ENCODE data around the gene TWSG1. TPM values are rescaled to one million over a fixed set of nuclear protein-coding genes. Genes with fewer than 3 reads are reported as not detected.

TWSG1 gene
- total and polyA plus RNA-seq, 7 donors = 3.6 to 8.5 (median 7.0) TPM

GRCh38 chr18:9333441-9334328 is 888 bp upstream of the TWSG1 start:
- intact Hi-C loops (cut with DNase I) = loop anchor here (5.0 to 10.0 kb wide), 2 partner anchors 184 to 259 kb away; no protein-coding TSS in a partner anchor
- H3K36me3 ChIP-seq (ENCODE audit: insufficient read depth in 1 of 2, low read depth in 1 of 2) = peaks cover 0 to 17% of the 10 kb centered on the region in 2 donors
- peak overlapping the region; percentile 51 for H3K27ac ChIP-seq
- TF ChIP-seq, protein P1, sequence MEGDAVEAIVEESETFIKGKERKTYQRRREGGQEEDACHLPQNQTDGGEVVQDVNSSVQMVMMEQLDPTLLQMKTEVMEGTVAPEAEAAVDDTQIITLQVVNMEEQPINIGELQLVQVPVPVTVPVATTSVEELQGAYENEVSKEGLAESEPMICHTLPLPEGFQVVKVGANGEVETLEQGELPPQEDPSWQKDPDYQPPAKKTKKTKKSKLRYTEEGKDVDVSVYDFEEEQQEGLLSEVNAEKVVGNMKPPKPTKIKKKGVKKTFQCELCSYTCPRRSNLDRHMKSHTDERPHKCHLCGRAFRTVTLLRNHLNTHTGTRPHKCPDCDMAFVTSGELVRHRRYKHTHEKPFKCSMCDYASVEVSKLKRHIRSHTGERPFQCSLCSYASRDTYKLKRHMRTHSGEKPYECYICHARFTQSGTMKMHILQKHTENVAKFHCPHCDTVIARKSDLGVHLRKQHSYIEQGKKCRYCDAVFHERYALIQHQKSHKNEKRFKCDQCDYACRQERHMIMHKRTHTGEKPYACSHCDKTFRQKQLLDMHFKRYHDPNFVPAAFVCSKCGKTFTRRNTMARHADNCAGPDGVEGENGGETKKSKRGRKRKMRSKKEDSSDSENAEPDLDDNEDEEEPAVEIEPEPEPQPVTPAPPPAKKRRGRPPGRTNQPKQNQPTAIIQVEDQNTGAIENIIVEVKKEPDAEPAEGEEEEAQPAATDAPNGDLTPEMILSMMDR (IDR thresholded peaks at IDR 0.05) = no peak
- no peaks in the 10 kb centered on the region for H3K9me3 ChIP-seq
- peak overlapping the region; percentile 91 for H3K4me3 ChIP-seq
- 34 to 35% (median 34%) methylated on average over 52 of the region's 52 CpGs for WGBS, 3 donors
- H3K27me3 ChIP-seq (ENCODE audit: insufficient read depth in 3 of 3, low read length in 2 of 3) = no peaks in the 10 kb centered on the region
- peak in 1 of 2 donors; percentile 51 for DNase-seq
- H3K4me1 ChIP-seq = peaks cover 11% of the 10 kb centered on the region
- ATAC-seq = peak; percentile 39 to 57 (median 42)

GRCh38 chr18:9334973-9335696 is 562 bp downstream of the TWSG1 start:
- WGBS, 3 donors = 2 to 4% (median 3%) methylated on average over 35 to 55 of the region's 55 CpGs
- TF ChIP-seq, protein P1 (IDR thresholded peaks at IDR 0.05) = peak; percentile 20
- H3K27me3 ChIP-seq (ENCODE audit: insufficient read depth in 3 of 3, low read length in 2 of 3) = no peaks in the 10 kb centered on the region
- H3K27ac ChIP-seq = peak overlapping the region; percentile 80
- intact Hi-C loops (cut with DNase I) = loop anchor here (5.0 to 10.0 kb wide), 3 partner anchors 142 to 260 kb away; partner anchors contain the start of gene RALBP1 (in 1 of the 2)
- peak overlapping the region; percentile 91 for H3K4me3 ChIP-seq
- ATAC-seq (peak; percentile 59 to 66 (median 62)), DNase-seq (peak in 1 of 2 donors; percentile 72)
- peaks cover 0 to 30% of the 10 kb centered on the region in 2 donors for H3K36me3 ChIP-seq (ENCODE audit: insufficient read depth in 1 of 2, low read depth in 1 of 2)
- peaks cover 11% of the 10 kb centered on the region for H3K4me1 ChIP-seq
- H3K9me3 ChIP-seq = no peaks in the 10 kb centered on the region

DNA sequence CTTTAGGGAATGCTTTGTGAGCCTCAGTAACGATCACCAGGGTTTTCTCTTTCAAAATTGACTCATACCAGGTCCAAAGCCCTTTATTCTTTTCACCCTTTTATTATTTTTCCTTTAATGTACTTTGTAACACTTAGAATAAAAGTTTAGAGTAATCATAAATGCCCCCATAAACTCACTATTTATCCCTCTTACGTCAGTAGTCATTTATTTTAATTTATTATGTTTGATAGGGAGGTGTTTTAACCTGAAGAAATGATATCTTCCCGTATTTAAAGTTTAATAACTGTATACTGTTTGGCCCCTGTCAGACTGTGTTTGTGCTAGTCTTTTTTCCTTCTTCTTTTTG is 1.1 kb downstream of the TWSG1 start:
- ATAC-seq = no peak
- intact Hi-C loops (cut with DNase I) = loop anchor here in 1 of 2 donors (5.0 to 10.0 kb wide), 2 partner anchors 142 to 261 kb away; partner anchors contain the start of gene RALBP1

DNA sequence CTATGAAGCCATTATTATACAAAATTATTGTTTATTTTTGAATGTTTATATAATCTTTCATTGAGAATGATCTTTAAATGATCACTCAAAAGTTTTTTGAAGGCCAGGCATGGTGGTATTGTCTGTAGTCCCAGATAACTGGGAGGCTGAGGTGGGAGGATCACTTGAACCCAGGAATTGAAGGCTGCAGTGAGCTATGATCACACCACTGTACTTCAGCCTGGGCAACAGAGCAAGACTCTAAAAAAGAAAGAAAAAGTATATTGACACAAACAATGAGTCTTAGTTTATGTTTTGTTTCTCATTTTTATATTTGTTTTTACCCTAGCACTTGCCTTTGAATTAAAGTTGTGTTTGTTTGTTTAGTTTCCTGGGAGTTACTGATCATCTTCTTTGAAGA is 2.3 kb downstream of the TWSG1 start:
- no peaks in the 10 kb centered on the region for H3K27me3 ChIP-seq (ENCODE audit: insufficient read depth in 3 of 3, low read length in 2 of 3)

More for the DNA sequence above, 1.1 kb downstream of the TWSG1 start:
- peaks cover 0 to 30% of the 10 kb centered on the region in 2 donors for H3K36me3 ChIP-seq (ENCODE audit: insufficient read depth in 1 of 2, low read depth in 1 of 2)
- H3K27me3 ChIP-seq (ENCODE audit: insufficient read depth in 3 of 3, low read length in 2 of 3) = no peaks in the 10 kb centered on the region
- H3K4me1 ChIP-seq = peaks cover 11% of the 10 kb centered on the region
- H3K4me3 ChIP-seq = peak overlapping the region; percentile 91
- no peaks in the 10 kb centered on the region for H3K9me3 ChIP-seq
- DNase-seq = no peak
- WGBS, 3 donors = 43 to 56% (median 46%) methylated on average over 3 of the region's 3 CpGs
- TF ChIP-seq, protein P1 (IDR thresholded peaks at IDR 0.05) = no peak
- no peak overlapping the region for H3K27ac ChIP-seq

More for the DNA sequence above, 2.3 kb downstream of the TWSG1 start:
- Histone ChIP-seq H3K4me1 (peaks cover 11% of the 10 kb centered on the region), H3K36me3 (ENCODE audit: insufficient read depth in 1 of 2, low read depth in 1 of 2) (peaks cover 0 to 37% of the 10 kb centered on the region in 2 donors), H3K4me3 (no peak overlapping the region), H3K27ac (no peak overlapping the region), H3K9me3 (no peaks in the 10 kb centered on the region)
- DNase-seq = no peak
- no peak for ATAC-seq
- TF ChIP-seq, protein P1 (IDR thresholded peaks at IDR 0.05) = no peak
- intact Hi-C loops (cut with DNase I) = loop anchor here in 1 of 2 donors (5.0 to 10.0 kb wide), 2 partner anchors 140 to 262 kb away; partner anchors contain the start of gene RALBP1
